Keratinocyte (primary cell): ENCODE results near the gene TC2N. TPM values are rescaled to one million over a fixed set of nuclear protein-coding genes. Genes with fewer than 3 reads are reported as not detected.

Experiments used
- DNase-seq: peaks from one replicate; pipeline ENCODE4 v3.0.0-alpha.2; 2011; ENCODE audit warnings: low read depth, missing footprints, low spot score
- FAIRE-seq: peaks from 2 replicates; lab custom pipeline; 2011; peaks lifted over from hg19 to GRCh38; lab: Jason Lieb, UNC
- H2AFZ ChIP-seq: 2 replicates; pipeline ENCODE4 v1.6.0; 2012; ENCODE audit warnings: low read length, control low read depth, inconsistent platforms; ENCODE audit not compliant: control insufficient read depth
- H3K27ac ChIP-seq: 2 replicates; pipeline ENCODE4 v1.5.1; 2011; ENCODE audit warnings: low read length; ENCODE audit not compliant: control insufficient read depth, insufficient read depth
- H3K27me3 ChIP-seq: 3 replicates; pipeline ENCODE4 v1.6.0; 2011; ENCODE audit warnings: low read length; ENCODE audit not compliant: control insufficient read depth, insufficient read depth; ENCODE audit errors: extremely low read depth
- H3K36me3 ChIP-seq, 2 experiments: 2 replicates in 1 of 2; 3 replicates in 1 of 2; pipeline ENCODE4 v1.5.1; 2011; ENCODE audit warnings: low read length in 2 of 2, mild to moderate bottlenecking in 1 of 2; ENCODE audit not compliant: control insufficient read depth in 2 of 2, insufficient read depth in 2 of 2; ENCODE audit errors: extremely low read depth in 1 of 2
- H3K4me1 ChIP-seq: 3 replicates; pipeline ENCODE4 v1.5.1; 2011; ENCODE audit warnings: low read length; ENCODE audit not compliant: control insufficient read depth, insufficient read depth; ENCODE audit errors: extremely low read depth
- H3K4me2 ChIP-seq: 3 replicates; pipeline ENCODE4 v1.6.0; 2011; ENCODE audit warnings: low read depth, low read length; ENCODE audit not compliant: control insufficient read depth, insufficient read depth; ENCODE audit errors: extremely low read depth
- H3K4me3 ChIP-seq, 3 experiments: fragments of 200-600 bp in 1 of 3; sonication (generic) in 1 of 3; 2 replicates in 2 of 3; 3 replicates in 1 of 3; pipeline ENCODE4 v1.5.1; 2011 to 2016; ENCODE audit warnings: low read length in 3 of 3, mild to moderate bottlenecking in 3 of 3, control low read depth in 2 of 3, inconsistent platforms in 1 of 3, low read depth in 1 of 3, mixed read lengths in 1 of 3, mixed run types in 1 of 3, moderate library complexity in 1 of 3; ENCODE audit not compliant: control insufficient read depth in 2 of 3, insufficient read depth in 2 of 3; ENCODE audit errors: extremely low read depth in 1 of 3
- H3K79me2 ChIP-seq: 2 replicates; pipeline ENCODE4 v1.6.0; 2012; ENCODE audit warnings: low read length; ENCODE audit not compliant: control insufficient read depth, insufficient read depth
- H3K9ac ChIP-seq: 3 replicates; pipeline ENCODE4 v1.6.0; 2011; ENCODE audit warnings: low read length; ENCODE audit not compliant: control insufficient read depth, insufficient read depth; ENCODE audit errors: extremely low read depth
- H3K9me1 ChIP-seq: 3 replicates; pipeline ENCODE4 v1.6.0; 2011; ENCODE audit warnings: low read length; ENCODE audit not compliant: control insufficient read depth, insufficient read depth; ENCODE audit errors: extremely low read depth
- H3K9me3 ChIP-seq: 2 replicates; pipeline ENCODE4 v1.5.1; 2012; ENCODE audit warnings: low read depth, low read length; ENCODE audit not compliant: control insufficient read depth
- H4K20me1 ChIP-seq: 3 replicates; pipeline ENCODE4 v1.6.0; 2011; ENCODE audit warnings: low read length; ENCODE audit not compliant: control insufficient read depth, insufficient read depth; ENCODE audit errors: extremely low read depth
- EZH2 ChIP-seq: IDR thresholded peaks from one replicate; pipeline ENCODE4 v1.6.1; 2012; ENCODE audit warnings: inconsistent platforms, mild to moderate bottlenecking, low read length, moderate library complexity
- dilution Hi-C: fragments of 300-500 bp; cut with MboI; formaldehyde crosslinking; loops from one replicate; pipeline ENCODE4 v1.7.0; 2020; ENCODE audit warnings: low sequenced_read_pairs; ENCODE audit not compliant: extremely low pct_ligation_motif_present
- polyA plus RNA-seq, 5 experiments: library from polyadenylated mRNA; depleted of rRNA in 3 of 5; stranded (reverse) in 3 of 5; stranded (forward) in 1 of 5; unstranded in 1 of 5; fragments of >200 nt; gene quantifications; 1 replicate in 1 of 5; 2 replicates in 3 of 5; 3 replicates in 1 of 5; pipeline versions ENCODE4 v1.2.1 to v1.2.3, GENCODE V29; 2011 to 2012; ENCODE audit warnings: missing spikeins in 2 of 5, low read depth in 1 of 5, low replicate concordance in 1 of 5
- TF ChIP-seq, protein P1 (sequence below), 3 experiments: IDR thresholded peaks in 1 of 3; conservative IDR thresholded peaks in 1 of 3; optimal IDR thresholded peaks in 1 of 3; 2 replicates in 2 of 3; 3 replicates in 1 of 3; pipeline versions ENCODE3 to v1.5.1; 2011; ENCODE audit warnings: low read length in 3 of 3, mild to moderate bottlenecking in 3 of 3, moderate library complexity in 2 of 3, control low read depth in 1 of 3, inconsistent platforms in 1 of 3; ENCODE audit not compliant: insufficient read depth in 2 of 3; ENCODE audit errors: extremely low read depth in 1 of 3

TC2N gene
- polyA plus RNA-seq, 1 donor (not counting 4 experiments of a cell fraction or from before 2014, with no cell fraction given) = 22.6 TPM

DNA sequence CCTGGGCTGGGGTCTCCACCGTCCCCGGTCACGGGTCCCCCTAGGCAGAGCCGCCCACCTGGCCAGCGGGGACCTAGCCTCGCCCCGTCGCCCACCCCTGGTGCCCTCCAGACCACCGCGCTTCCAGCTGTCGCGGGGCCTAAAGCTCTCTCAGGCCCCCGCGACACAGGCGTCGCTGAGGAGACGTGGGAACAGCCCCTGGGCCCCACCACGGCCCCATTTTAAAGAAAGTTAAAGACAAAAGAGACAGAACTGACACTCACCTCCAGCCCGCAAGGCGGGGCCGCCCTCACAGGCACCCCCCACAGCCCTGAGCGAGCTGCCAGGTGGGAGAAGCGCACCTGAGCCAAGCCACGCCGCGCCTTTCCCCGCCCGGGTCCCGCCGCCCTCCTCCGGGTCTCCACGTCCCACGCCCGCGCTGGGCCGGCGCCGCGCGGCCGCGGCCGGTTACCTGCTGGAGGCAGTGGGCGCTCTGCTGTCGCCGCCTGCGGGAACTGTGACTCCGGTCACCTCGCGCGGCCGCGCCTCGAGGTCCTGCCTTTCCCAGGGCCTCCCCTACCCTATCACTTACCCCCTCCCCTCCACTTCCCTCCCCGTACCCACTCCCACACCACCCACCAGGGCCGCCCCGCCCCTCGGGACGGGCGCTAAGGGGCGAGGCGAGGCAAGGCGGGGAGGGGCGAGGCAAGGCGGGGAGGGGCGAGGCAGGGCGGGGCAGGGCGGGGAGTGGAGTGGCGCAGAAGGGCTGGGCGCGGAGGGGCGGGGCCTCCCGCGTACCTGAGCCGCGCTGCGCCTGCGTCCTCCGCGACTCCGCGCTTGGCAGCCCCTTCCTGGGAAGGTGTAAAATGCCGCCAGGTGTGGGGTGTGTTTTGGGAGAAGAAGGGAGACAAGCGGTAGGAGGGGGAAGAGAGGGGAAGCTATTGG lies 31.2 kb downstream of the TC2N start:
- TF ChIP-seq, protein P1, sequence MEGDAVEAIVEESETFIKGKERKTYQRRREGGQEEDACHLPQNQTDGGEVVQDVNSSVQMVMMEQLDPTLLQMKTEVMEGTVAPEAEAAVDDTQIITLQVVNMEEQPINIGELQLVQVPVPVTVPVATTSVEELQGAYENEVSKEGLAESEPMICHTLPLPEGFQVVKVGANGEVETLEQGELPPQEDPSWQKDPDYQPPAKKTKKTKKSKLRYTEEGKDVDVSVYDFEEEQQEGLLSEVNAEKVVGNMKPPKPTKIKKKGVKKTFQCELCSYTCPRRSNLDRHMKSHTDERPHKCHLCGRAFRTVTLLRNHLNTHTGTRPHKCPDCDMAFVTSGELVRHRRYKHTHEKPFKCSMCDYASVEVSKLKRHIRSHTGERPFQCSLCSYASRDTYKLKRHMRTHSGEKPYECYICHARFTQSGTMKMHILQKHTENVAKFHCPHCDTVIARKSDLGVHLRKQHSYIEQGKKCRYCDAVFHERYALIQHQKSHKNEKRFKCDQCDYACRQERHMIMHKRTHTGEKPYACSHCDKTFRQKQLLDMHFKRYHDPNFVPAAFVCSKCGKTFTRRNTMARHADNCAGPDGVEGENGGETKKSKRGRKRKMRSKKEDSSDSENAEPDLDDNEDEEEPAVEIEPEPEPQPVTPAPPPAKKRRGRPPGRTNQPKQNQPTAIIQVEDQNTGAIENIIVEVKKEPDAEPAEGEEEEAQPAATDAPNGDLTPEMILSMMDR (optimal IDR thresholded peaks at IDR 0.05 in 1 of 3, IDR thresholded peaks at IDR 0.05 in 1 of 3, conservative IDR thresholded peaks at IDR 0.05 in 1 of 3; ENCODE audit: extremely low read depth in 1 of 3, insufficient read depth in 2 of 3, low read length in 3 of 3) = peak in 2 of 3 experiments; percentile 6 to 24
- TF ChIP-seq EZH2 = no peak
- Histone ChIP-seq H3K4me2 (peak overlapping the region; percentile 93), H3K27ac (peak overlapping the region; percentile 57), H3K36me3 (no peaks in the 10 kb centered on the region), H3K79me2 (peaks cover 15% of the 10 kb centered on the region), H3K9ac (peak overlapping the region; percentile 87), H3K27me3 (no peaks in the 10 kb centered on the region), H3K4me1 (peaks cover 7% of the 10 kb centered on the region), H3K9me3 (no peaks in the 10 kb centered on the region), H4K20me1 (no peaks in the 10 kb centered on the region), H3K4me3 (peak overlapping the region; percentile 84 to 88 (median 85)), H2AFZ (peak overlapping the region; percentile 97), H3K9me1 (no peaks in the 10 kb centered on the region)
- DNase-seq (peak; percentile 25), FAIRE-seq (peak; percentile 62)
- dilution Hi-C loops = no loop called here

DNA sequence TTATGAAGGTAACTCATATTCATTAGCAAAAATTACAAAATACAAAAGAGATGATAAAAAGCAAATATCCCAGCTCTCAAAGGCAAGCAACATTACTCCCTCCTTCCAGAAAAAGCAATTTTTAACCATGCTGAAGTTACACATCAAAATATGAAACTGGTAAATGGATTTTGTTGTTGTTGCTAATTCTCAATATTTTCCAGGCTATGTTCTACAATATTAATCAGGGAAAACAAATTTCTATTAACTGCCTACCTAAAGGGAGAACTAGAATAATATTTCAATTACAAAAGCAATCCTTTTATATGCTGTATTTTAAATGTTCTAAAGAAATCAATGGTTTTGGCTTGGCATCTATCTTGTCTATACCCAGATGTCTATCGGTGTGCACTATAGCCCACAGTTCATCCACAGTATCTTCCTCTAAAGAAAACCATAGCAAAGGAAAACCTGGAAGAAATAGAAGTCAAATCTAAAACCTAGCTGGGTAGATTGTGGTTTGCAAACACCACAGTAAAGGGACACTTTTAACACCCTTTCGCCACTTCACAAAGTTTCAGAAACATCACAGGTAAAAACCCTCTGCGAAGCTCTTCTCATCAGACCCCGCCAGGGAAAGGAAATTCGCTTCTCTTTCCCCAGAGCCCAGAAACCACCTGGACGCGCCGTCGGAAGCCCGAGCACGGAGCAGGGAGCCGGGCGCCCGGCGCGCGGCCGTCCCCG lies 32.0 kb downstream of the TC2N start:
- no peaks in the 10 kb centered on the region for H3K36me3 ChIP-seq
- DNase-seq (no peak), FAIRE-seq (no peak)
- H3K9ac ChIP-seq = peak overlapping the region; percentile 87
- peak overlapping the region; percentile 52 for H3K27ac ChIP-seq
- peaks cover 10% of the 10 kb centered on the region for H3K4me1 ChIP-seq
- peak overlapping the region; percentile 53 to 85 (median 84) for H3K4me3 ChIP-seq
- H3K4me2 ChIP-seq = peak overlapping the region; percentile 81
- no peaks in the 10 kb centered on the region for H3K9me1 ChIP-seq
- peak overlapping the region; percentile 21 for H2AFZ ChIP-seq
- TF ChIP-seq, protein P1 (optimal IDR thresholded peaks at IDR 0.05 in 1 of 3, IDR thresholded peaks at IDR 0.05 in 1 of 3, conservative IDR thresholded peaks at IDR 0.05 in 1 of 3; ENCODE audit: extremely low read depth in 1 of 3, insufficient read depth in 2 of 3, low read length in 3 of 3) = no peak
- no peak for TF ChIP-seq EZH2
- H3K79me2 ChIP-seq = peaks cover 19% of the 10 kb centered on the region
- H4K20me1 ChIP-seq = no peaks in the 10 kb centered on the region
- dilution Hi-C loops = no loop called here
- H3K9me3 ChIP-seq = no peaks in the 10 kb centered on the region
- H3K27me3 ChIP-seq = no peaks in the 10 kb centered on the region
